ENCODE measurements around the gene GCLC.

Gene GCLC

DNA sequence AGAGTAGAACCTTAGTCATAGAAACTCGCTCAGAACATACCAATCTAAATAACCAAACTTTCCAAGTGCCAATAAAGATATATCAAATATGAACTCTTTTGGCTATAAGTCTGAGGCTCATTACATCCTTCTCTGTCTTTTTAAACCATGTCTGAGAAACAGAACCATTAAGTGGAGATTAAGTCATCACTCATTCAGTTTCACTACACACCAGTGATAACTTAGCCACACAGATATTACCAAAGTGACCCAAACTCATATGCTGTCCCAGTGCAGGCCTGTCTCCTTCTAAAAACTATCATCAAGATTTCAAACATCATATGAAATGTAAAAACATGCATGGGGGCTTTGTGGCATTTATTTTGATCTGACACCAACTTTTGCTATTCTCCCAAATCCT is 12.0 kb downstream of the GCLC start:
- Histone ChIP-seq H3K4me3 (ENCODE audit: low read depth in 1 of 2, low read length in 2 of 2) (no peak overlapping the region), H3K4me1 (ENCODE audit: insufficient read depth, low read length) (peaks cover 58% of the 10 kb centered on the region), H3K27me3 (ENCODE audit: control insufficient read depth in 1 of 2, insufficient read depth in 2 of 2, low read length in 2 of 2) (no peaks in the 10 kb centered on the region), H3K9me3 (ENCODE audit: low read length) (no peaks in the 10 kb centered on the region), H3K36me3 (ENCODE audit: insufficient read depth, low read length) (no peaks in the 10 kb centered on the region), H3K27ac (ENCODE audit: low read depth, low read length) (peak overlapping the region; percentile 81), H3K9ac (ENCODE audit: low read length) (no peak overlapping the region)

GRCh38 chr6:53532061-53532797 is 12.7 kb downstream of the GCLC start:
- Histone ChIP-seq H3K9me3 (ENCODE audit: low read length) (no peaks in the 10 kb centered on the region), H3K27ac (ENCODE audit: low read depth, low read length) (peak overlapping the region; percentile 81), H3K9ac (ENCODE audit: low read length) (no peak overlapping the region), H3K4me1 (ENCODE audit: insufficient read depth, low read length) (peaks cover 65% of the 10 kb centered on the region), H3K27me3 (ENCODE audit: control insufficient read depth in 1 of 2, insufficient read depth in 2 of 2, low read length in 2 of 2) (no peaks in the 10 kb centered on the region), H3K4me3 (ENCODE audit: low read depth in 1 of 2, low read length in 2 of 2) (peak overlapping the region in 1 of 2 donors; percentile 26), H3K36me3 (ENCODE audit: insufficient read depth, low read length) (no peaks in the 10 kb centered on the region)

GRCh38 chr6:53530780-53531386 is 14.0 kb downstream of the GCLC start:
- Histone ChIP-seq H3K27ac (ENCODE audit: low read depth, low read length) (peak overlapping the region; percentile 81), H3K9ac (ENCODE audit: low read length) (no peak overlapping the region), H3K27me3 (ENCODE audit: control insufficient read depth in 1 of 2, insufficient read depth in 2 of 2, low read length in 2 of 2) (no peaks in the 10 kb centered on the region), H3K36me3 (ENCODE audit: insufficient read depth, low read length) (no peaks in the 10 kb centered on the region), H3K9me3 (ENCODE audit: low read length) (no peaks in the 10 kb centered on the region), H3K4me1 (ENCODE audit: insufficient read depth, low read length) (peaks cover 74% of the 10 kb centered on the region), H3K4me3 (ENCODE audit: low read depth in 1 of 2, low read length in 2 of 2) (no peak overlapping the region)

DNA sequence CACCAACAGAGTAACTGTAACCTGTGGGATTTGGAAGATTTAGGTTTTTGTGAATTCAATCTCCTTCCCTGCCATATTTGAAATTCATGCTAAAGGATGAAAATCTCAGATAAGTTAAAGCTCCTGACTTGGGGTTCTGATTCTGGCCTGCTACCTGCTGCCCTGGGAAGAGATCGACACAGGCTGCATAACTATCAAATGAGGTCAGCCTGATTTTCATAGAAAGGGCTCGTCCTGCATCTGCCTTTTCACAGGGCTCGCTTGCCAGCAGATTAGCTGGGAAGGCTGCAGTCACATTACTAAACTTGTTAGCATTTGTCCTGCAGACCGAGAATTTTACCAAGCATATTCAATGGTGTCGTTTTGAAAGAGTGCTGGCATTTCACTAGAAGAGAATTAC is 14.6 kb downstream of the GCLC start:
- no peaks in the 10 kb centered on the region for H3K9me3 ChIP-seq (ENCODE audit: low read length)
- no peaks in the 10 kb centered on the region for H3K27me3 ChIP-seq (ENCODE audit: control insufficient read depth in 1 of 2, insufficient read depth in 2 of 2, low read length in 2 of 2)
- peak overlapping the region; percentile 81 for H3K27ac ChIP-seq (ENCODE audit: low read depth, low read length)
- peak overlapping the region in 1 of 2 donors; percentile 5 for H3K4me3 ChIP-seq (ENCODE audit: low read depth in 1 of 2, low read length in 2 of 2)
- no peaks in the 10 kb centered on the region for H3K36me3 ChIP-seq (ENCODE audit: insufficient read depth, low read length)
- H3K4me1 ChIP-seq (ENCODE audit: insufficient read depth, low read length) = peaks cover 80% of the 10 kb centered on the region
- no peak overlapping the region for H3K9ac ChIP-seq (ENCODE audit: low read length)

DNA sequence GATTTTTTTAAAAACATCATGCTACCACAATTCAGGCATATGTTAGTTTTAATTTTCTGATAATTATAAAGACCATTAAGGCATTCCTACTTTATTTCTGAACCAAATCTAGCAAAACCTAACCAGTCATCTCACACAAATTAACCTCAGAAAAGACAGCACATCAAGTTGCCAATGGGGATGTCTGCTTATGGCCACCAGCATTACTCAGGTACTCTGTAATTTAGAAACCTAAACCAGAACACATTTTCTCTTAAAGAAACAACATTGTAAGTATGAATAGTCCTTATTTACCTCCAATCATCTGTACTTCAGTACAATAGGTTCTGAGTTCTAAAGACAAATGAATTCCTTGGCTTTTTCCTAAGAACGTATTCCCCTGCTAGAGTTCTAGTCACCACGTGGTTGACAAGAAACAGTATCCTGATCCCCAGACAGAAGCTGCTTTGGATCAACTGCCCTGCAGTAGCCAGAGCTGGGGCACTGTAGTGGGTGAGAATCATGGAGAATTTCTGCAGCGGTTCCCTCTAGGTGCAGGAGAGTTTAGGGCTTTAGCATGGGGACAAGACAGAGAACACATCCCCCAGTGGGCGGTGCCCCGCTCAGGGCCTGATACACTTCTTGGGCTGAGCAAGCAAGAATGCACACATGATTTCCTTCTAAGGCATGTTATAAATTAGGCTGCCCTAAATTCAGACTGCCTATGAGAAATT is 15.4 kb downstream of the GCLC start:
- Histone ChIP-seq H3K4me3 (ENCODE audit: low read depth in 1 of 2, low read length in 2 of 2) (peak overlapping the region in 1 of 2 donors; percentile 5), H3K27ac (ENCODE audit: low read depth, low read length) (peak overlapping the region; percentile 81), H3K4me1 (ENCODE audit: insufficient read depth, low read length) (peaks cover 81% of the 10 kb centered on the region), H3K9ac (ENCODE audit: low read length) (no peak overlapping the region), H3K36me3 (ENCODE audit: insufficient read depth, low read length) (no peaks in the 10 kb centered on the region), H3K27me3 (ENCODE audit: control insufficient read depth in 1 of 2, insufficient read depth in 2 of 2, low read length in 2 of 2) (no peaks in the 10 kb centered on the region), H3K9me3 (ENCODE audit: low read length) (no peaks in the 10 kb centered on the region)

GRCh38 chr6:53528107-53528506 is 16.8 kb downstream of the GCLC start:
- Histone ChIP-seq H3K9ac (ENCODE audit: low read length) (no peak overlapping the region), H3K9me3 (ENCODE audit: low read length) (no peaks in the 10 kb centered on the region), H3K27me3 (ENCODE audit: control insufficient read depth in 1 of 2, insufficient read depth in 2 of 2, low read length in 2 of 2) (no peaks in the 10 kb centered on the region), H3K36me3 (ENCODE audit: insufficient read depth, low read length) (no peaks in the 10 kb centered on the region), H3K27ac (ENCODE audit: low read depth, low read length) (no peak overlapping the region), H3K4me3 (ENCODE audit: low read depth in 1 of 2, low read length in 2 of 2) (no peak overlapping the region), H3K4me1 (ENCODE audit: insufficient read depth, low read length) (peaks cover 85% of the 10 kb centered on the region)

DNA sequence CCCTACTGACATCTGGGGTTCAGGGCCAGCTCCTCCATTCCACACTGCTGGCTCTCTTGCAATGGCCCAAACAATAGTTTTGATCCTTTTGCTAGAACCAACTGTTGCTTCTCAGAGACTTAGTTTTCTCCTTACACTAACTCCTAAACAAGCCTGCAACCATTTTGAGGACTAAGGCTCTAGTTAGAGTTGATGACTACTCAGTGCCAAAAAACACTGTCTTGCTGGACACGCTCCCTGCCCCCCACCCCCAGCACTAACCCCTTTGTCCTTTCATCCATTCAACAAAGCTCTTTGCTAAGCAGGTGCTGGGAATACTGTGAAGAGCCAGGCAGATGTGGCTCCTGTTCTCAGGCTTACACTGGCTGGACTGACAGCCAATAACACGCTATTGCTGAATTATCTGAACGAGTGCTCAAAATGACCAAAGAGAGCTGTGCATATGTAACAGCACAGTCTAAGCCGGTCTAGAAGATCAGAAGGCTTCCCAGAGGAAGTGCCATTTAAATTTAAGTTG is 17.6 kb downstream of the GCLC start:
- Histone ChIP-seq H3K36me3 (ENCODE audit: insufficient read depth, low read length) (no peaks in the 10 kb centered on the region), H3K4me1 (ENCODE audit: insufficient read depth, low read length) (peaks cover 85% of the 10 kb centered on the region), H3K9ac (ENCODE audit: low read length) (no peak overlapping the region), H3K27me3 (ENCODE audit: control insufficient read depth in 1 of 2, insufficient read depth in 2 of 2, low read length in 2 of 2) (no peaks in the 10 kb centered on the region), H3K4me3 (ENCODE audit: low read depth in 1 of 2, low read length in 2 of 2) (peak overlapping the region in 1 of 2 donors; percentile 6), H3K27ac (ENCODE audit: low read depth, low read length) (peak overlapping the region; percentile 7), H3K9me3 (ENCODE audit: low read length) (no peaks in the 10 kb centered on the region)

GRCh38 chr6:53526000-53526399 is 18.9 kb downstream of the GCLC start:
- Histone ChIP-seq H3K9me3 (ENCODE audit: low read length) (no peaks in the 10 kb centered on the region), H3K27ac (ENCODE audit: low read depth, low read length) (no peak overlapping the region), H3K4me3 (ENCODE audit: low read depth in 1 of 2, low read length in 2 of 2) (no peak overlapping the region), H3K9ac (ENCODE audit: low read length) (no peak overlapping the region), H3K4me1 (ENCODE audit: insufficient read depth, low read length) (peaks cover 74% of the 10 kb centered on the region), H3K27me3 (ENCODE audit: control insufficient read depth in 1 of 2, insufficient read depth in 2 of 2, low read length in 2 of 2) (no peaks in the 10 kb centered on the region), H3K36me3 (ENCODE audit: insufficient read depth, low read length) (no peaks in the 10 kb centered on the region)

DNA sequence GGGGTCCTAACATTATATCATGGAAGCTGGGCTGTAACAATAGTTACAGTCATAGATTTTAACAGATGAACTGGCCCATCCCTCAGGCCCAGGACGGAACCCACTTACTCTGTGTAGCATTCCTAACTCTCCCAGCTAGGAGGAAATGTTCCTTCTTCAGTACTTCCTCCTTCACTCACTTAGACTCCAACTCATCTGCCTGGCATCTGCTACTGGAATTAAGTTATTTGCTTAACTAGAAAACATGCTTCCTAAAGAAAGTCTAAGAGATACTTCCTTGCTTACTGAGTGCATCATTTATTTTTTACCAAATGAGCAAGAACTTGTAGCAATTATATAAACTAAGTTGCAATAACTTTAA is 20.5 kb downstream of the GCLC start:
- H3K36me3 ChIP-seq (ENCODE audit: insufficient read depth, low read length) = peaks cover 13% of the 10 kb centered on the region
- no peak overlapping the region for H3K4me3 ChIP-seq (ENCODE audit: low read depth in 1 of 2, low read length in 2 of 2)
- H3K9ac ChIP-seq (ENCODE audit: low read length) = no peak overlapping the region
- peaks cover 58% of the 10 kb centered on the region for H3K4me1 ChIP-seq (ENCODE audit: insufficient read depth, low read length)
- H3K27ac ChIP-seq (ENCODE audit: low read depth, low read length) = peak overlapping the region; percentile 54
- no peaks in the 10 kb centered on the region for H3K27me3 ChIP-seq (ENCODE audit: control insufficient read depth in 1 of 2, insufficient read depth in 2 of 2, low read length in 2 of 2)
- H3K9me3 ChIP-seq (ENCODE audit: low read length) = no peaks in the 10 kb centered on the region

- H3K9ac ChIP-seq (ENCODE audit: low read length) = no peak overlapping the region
Measured at GRCh38 chr6:53523511-53524454, 21.1 kb downstream of the GCLC start.

More at GRCh38 chr6:53523511-53524454, 21.1 kb downstream of the GCLC start:
- H3K27ac ChIP-seq (ENCODE audit: low read depth, low read length) = peak overlapping the region; percentile 45
- H3K36me3 ChIP-seq (ENCODE audit: insufficient read depth, low read length) = peaks cover 15% of the 10 kb centered on the region
- H3K9me3 ChIP-seq (ENCODE audit: low read length) = no peaks in the 10 kb centered on the region
- H3K4me3 ChIP-seq (ENCODE audit: low read depth in 1 of 2, low read length in 2 of 2) = no peak overlapping the region
- H3K4me1 ChIP-seq (ENCODE audit: insufficient read depth, low read length) = peaks cover 55% of the 10 kb centered on the region
- no peaks in the 10 kb centered on the region for H3K27me3 ChIP-seq (ENCODE audit: control insufficient read depth in 1 of 2, insufficient read depth in 2 of 2, low read length in 2 of 2)
